GM12801 (cell line): ENCODE results near the gene FHL1.

Experiments used
- CTCF ChIP-seq: IDR thresholded peaks from one replicate; pipeline ENCODE4 v1.5.1; 2011; ENCODE audit warnings: control low read depth; ENCODE audit not compliant: insufficient read length; ENCODE audit errors: extremely low read depth

FHL1 gene

GRCh38 chrX:136147315-136147901 lies at the start of gene FHL1:
FHL1 (plus strand) TSS chrX:136147533.
- no peak for TF ChIP-seq CTCF

- TF ChIP-seq CTCF, result no peak
These were observed 49.2 kb upstream of the FHL1 start for GRCh38 chrX:136097871-136098805.

- TF ChIP-seq CTCF, result no peak
These were observed 42.4 kb upstream of the FHL1 start for GRCh38 chrX:136104936-136105335.

GRCh38 chrX:136106920-136107528 lies 40.3 kb upstream of the FHL1 start:
- TF ChIP-seq CTCF, result no peak

GRCh38 chrX:136112286-136112685 lies 35.0 kb upstream of the FHL1 start:
- TF ChIP-seq CTCF, result no peak

GRCh38 chrX:136112778-136113177 lies 34.6 kb upstream of the FHL1 start:
- TF ChIP-seq CTCF, result no peak

- no peak for TF ChIP-seq CTCF
These were observed 32.0 kb upstream of the FHL1 start for GRCh38 chrX:136115126-136115903.
